Measurements from ENCODE around the gene GSX2.
A peak's percentile ranks its signal among the peaks of the same experiment; 100 is the strongest.

GSX2 gene

GRCh38 chr4:54144661-54145171, 44.8 kb downstream of the GSX2 start:
- DNase-seq (ENCODE audit: low read depth, low spot score): peak; percentile 85
- peak overlapping the region; percentile 7; the same call in 1 of the 2 replicates for H3K4me3 ChIP-seq (ENCODE audit: low read length)

- DNase-seq (ENCODE audit: low read depth, low spot score): no peak
- no peak overlapping the region for H3K4me3 ChIP-seq (ENCODE audit: low read length)
Observed at GRCh38 chr4:54146139-54146538, 46.2 kb downstream of the GSX2 start.

GRCh38 chr4:54149323-54149722, 49.4 kb downstream of the GSX2 start:
- DNase-seq (ENCODE audit: low read depth, low spot score): no peak
- H3K4me3 ChIP-seq (ENCODE audit: low read length): no peak overlapping the region

Data from Jurkat, Clone E6-1 (cell line).